HG03280 (cell line): ENCODE measurements around the gene BAZ1B.
"Not testable (repeated sequence)": the region's sequence is repeated elsewhere in the genome, so short reads cannot be mapped to it uniquely, and the experiment has no call there.

Experiments used
- ATAC-seq: cut with Tn5 transposase; IDR thresholded peaks from one replicate; pipeline ENCODE4 v1.9.1; 2021; ENCODE audit warnings: mild to moderate bottlenecking, moderate library complexity; ENCODE audit not compliant: unreplicated experiment

The BAZ1B gene

GRCh38 chr7:73447121-73447733 lies 74.9 kb downstream of the BAZ1B start:
- ATAC-seq: no peak

- ATAC-seq: no peak
These were observed 75.4 kb downstream of the BAZ1B start for GRCh38 chr7:73446682-73447081.

- no peak for ATAC-seq
These were observed 78.4 kb downstream of the BAZ1B start for GRCh38 chr7:73443548-73444255.

GRCh38 chr7:73442903-73443500 lies 79.1 kb downstream of the BAZ1B start:
- no peak for ATAC-seq

GRCh38 chr7:73442222-73442902 lies 79.7 kb downstream of the BAZ1B start:
- ATAC-seq: no peak

GRCh38 chr7:73439410-73439704 lies 82.7 kb downstream of the BAZ1B start:
- ATAC-seq: no peak

- no peak for ATAC-seq
These were observed 83.3 kb downstream of the BAZ1B start for GRCh38 chr7:73438547-73439409.

- ATAC-seq: no peak
These were observed 84.3 kb downstream of the BAZ1B start for GRCh38 chr7:73437621-73438416.

- ATAC-seq: no peak
These were observed 85.0 kb downstream of the BAZ1B start for GRCh38 chr7:73437091-73437490.

- no peak for ATAC-seq
These were observed 85.8 kb downstream of the BAZ1B start for GRCh38 chr7:73436031-73436929.

- ATAC-seq: no peak
These were observed 86.6 kb downstream of the BAZ1B start for GRCh38 chr7:73435471-73436009.

- ATAC-seq: no peak
These were observed 87.4 kb downstream of the BAZ1B start for GRCh38 chr7:73434701-73435069.

GRCh38 chr7:73433924-73434700 lies 88.0 kb downstream of the BAZ1B start:
- peak; percentile 19 for ATAC-seq

- no peak for ATAC-seq
These were observed 89.4 kb downstream of the BAZ1B start for GRCh38 chr7:73432676-73433075.

GRCh38 chr7:73431041-73431835 lies 90.9 kb downstream of the BAZ1B start:
- ATAC-seq: no peak

GRCh38 chr7:73430540-73430939 lies 91.6 kb downstream of the BAZ1B start:
- ATAC-seq: not testable (repeated sequence)
